HT1080 (cell line): Measurements from ENCODE around the gene FCHO1. TPM values are rescaled to one million over a fixed set of nuclear protein-coding genes. Genes with fewer than 3 reads are reported as not detected.
A peak's percentile ranks its signal among the peaks of the same experiment; 100 is the strongest.

ENCODE experiments used
- DNase-seq: peaks from one replicate; pipeline ENCODE4 v3.0.0-alpha.2; 2015; ENCODE audit warnings: low read depth
- polyA plus RNA-seq, 2 experiments: library from polyadenylated mRNA; depleted of rRNA; stranded (reverse); fragments of >200 nt; gene quantifications; 2 replicates each; pipeline ENCODE4 v1.2.3, GENCODE V29; 2015
- total RNA-seq: library from RNA; depleted of rRNA; stranded (reverse); fragments of >200 nt; shearing (Covaris generic); gene quantifications from 2 replicates; pipeline ENCODE4 v1.2.3, GENCODE V29; 2014; rRNA removed

Gene FCHO1
- 0.53 TPM in 2 replicates for total RNA-seq
- 1.3 and 2.0 TPM in 2 replicates for polyA plus RNA-seq (2015; cell fraction: cytosol; rRNA removed)
- polyA plus RNA-seq (2015; cell fraction: nucleus; rRNA removed), result 3.6 and 5.4 TPM in 2 replicates

- DNase-seq, result no peak
Observed at GRCh38 chr19:17751103-17751911, at the start of gene FCHO1. Gene FCHO1, plus strand, starts transcription at chr19:17751477. Its CDS starts 3,688 bp downstream, at chr19:17755165.

GRCh38 chr19:17703824-17704463 lies 47.3 kb upstream of the FCHO1 start:
- peak; percentile 40 for DNase-seq

- DNase-seq, result peak; percentile 26
Observed at GRCh38 chr19:17706750-17707181, 44.5 kb upstream of the FCHO1 start.

GRCh38 chr19:17711851-17712250 lies 39.4 kb upstream of the FCHO1 start:
- no peak for DNase-seq

- no peak for DNase-seq
Observed at GRCh38 chr19:17716309-17716929, 34.9 kb upstream of the FCHO1 start.

- no peak for DNase-seq
Observed at GRCh38 chr19:17718550-17718946, 32.7 kb upstream of the FCHO1 start.

- peak; percentile 67 for DNase-seq
Observed at GRCh38 chr19:17718947-17719711, 32.1 kb upstream of the FCHO1 start, which contains the start of gene MAP1S. Gene MAP1S, plus strand, starts transcription at chr19:17719480. Its CDS starts 23 bp downstream, at chr19:17719503.

- no peak for DNase-seq
Observed at GRCh38 chr19:17719730-17720400, 31.4 kb upstream of the FCHO1 start.

GRCh38 chr19:17720440-17720839 lies 30.8 kb upstream of the FCHO1 start:
- DNase-seq, result no peak

GRCh38 chr19:17721111-17721628 lies 30.1 kb upstream of the FCHO1 start:
- DNase-seq, result no peak

- DNase-seq, result peak; percentile 82
Observed at GRCh38 chr19:17721821-17722220, 29.5 kb upstream of the FCHO1 start.

GRCh38 chr19:17722655-17723240 lies 28.5 kb upstream of the FCHO1 start:
- no peak for DNase-seq

- no peak for DNase-seq
Observed at GRCh38 chr19:17724655-17725054, 26.6 kb upstream of the FCHO1 start.

GRCh38 chr19:17725422-17726078 lies 25.7 kb upstream of the FCHO1 start:
- no peak for DNase-seq

- no peak for DNase-seq
Observed at GRCh38 chr19:17726136-17726741, 25.0 kb upstream of the FCHO1 start.

- DNase-seq, result no peak
Observed at GRCh38 chr19:17726964-17727773, 24.1 kb upstream of the FCHO1 start.

GRCh38 chr19:17727843-17728242 lies 23.4 kb upstream of the FCHO1 start:
- no peak for DNase-seq

GRCh38 chr19:17733127-17733526 lies 18.1 kb upstream of the FCHO1 start:
- DNase-seq, result no peak
